Measurements from ENCODE around the gene HMGCS2. TPM values are rescaled to one million over a fixed set of nuclear protein-coding genes. Genes with fewer than 3 reads are reported as not detected.

The HMGCS2 gene
- total RNA-seq, 1 donor from 2014 or later, result 65.5 TPM

DNA sequence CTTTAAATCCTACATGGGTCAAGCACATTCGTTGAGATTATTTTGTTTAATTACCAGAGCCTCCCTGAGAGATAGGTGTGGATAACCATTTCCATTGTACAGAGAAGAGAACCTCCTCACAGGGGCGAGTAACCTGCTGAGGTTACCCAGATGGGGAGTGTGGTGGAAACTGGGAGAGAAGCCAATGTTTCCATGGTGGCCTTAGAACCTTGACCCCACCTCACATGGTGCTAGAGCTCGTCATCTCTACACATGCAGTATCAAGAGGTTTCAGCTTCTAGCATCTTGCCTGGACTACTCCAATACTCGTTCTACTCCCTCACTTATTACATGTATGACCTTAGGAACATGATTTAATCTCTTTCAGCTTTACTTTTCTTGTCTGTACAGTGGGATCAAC lies 37.8 kb upstream of the HMGCS2 start:
- no peaks in the 10 kb centered on the region for H3K36me3 ChIP-seq
- no peaks in the 10 kb centered on the region for H3K9me3 ChIP-seq (replicated peaks)
- DNase-seq, result no peak
- intact Hi-C loops (cut with micrococcal nuclease), result no loop called here
- H3K4me3 ChIP-seq, result no peak overlapping the region
- H3K27ac ChIP-seq (replicated peaks), result no peak overlapping the region
- TF ChIP-seq, protein P1, sequence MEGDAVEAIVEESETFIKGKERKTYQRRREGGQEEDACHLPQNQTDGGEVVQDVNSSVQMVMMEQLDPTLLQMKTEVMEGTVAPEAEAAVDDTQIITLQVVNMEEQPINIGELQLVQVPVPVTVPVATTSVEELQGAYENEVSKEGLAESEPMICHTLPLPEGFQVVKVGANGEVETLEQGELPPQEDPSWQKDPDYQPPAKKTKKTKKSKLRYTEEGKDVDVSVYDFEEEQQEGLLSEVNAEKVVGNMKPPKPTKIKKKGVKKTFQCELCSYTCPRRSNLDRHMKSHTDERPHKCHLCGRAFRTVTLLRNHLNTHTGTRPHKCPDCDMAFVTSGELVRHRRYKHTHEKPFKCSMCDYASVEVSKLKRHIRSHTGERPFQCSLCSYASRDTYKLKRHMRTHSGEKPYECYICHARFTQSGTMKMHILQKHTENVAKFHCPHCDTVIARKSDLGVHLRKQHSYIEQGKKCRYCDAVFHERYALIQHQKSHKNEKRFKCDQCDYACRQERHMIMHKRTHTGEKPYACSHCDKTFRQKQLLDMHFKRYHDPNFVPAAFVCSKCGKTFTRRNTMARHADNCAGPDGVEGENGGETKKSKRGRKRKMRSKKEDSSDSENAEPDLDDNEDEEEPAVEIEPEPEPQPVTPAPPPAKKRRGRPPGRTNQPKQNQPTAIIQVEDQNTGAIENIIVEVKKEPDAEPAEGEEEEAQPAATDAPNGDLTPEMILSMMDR (IDR thresholded peaks at IDR 0.05; ENCODE audit: borderline replicate concordance), result no peak
- peaks cover 3% of the 10 kb centered on the region for H3K4me1 ChIP-seq
- H3K27me3 ChIP-seq (ENCODE audit: low read depth), result peaks cover 35% of the 10 kb centered on the region

DNA sequence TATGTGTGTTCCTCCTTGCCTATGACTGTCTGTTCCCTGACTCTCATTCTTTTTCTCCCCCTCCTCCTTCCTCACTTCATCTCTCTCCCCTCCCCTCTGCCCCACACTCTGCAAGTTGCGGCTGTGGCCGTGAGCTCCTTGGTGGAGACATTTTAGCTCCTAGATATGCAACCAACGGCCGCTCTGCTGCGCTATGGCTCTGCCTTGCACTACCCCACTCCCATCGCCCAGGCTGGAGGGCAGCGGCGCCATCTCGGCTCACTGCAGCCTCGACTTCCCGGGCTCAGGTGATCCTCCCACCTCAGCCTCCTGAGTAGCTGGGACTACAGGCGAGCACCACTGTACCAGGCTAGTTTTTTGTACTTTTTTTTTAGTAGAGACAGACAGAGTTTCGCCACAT lies 37.0 kb upstream of the HMGCS2 start:
- intact Hi-C loops (cut with micrococcal nuclease), result no loop called here
- no peak overlapping the region for H3K27ac ChIP-seq (replicated peaks)
- TF ChIP-seq, protein P1 (IDR thresholded peaks at IDR 0.05; ENCODE audit: borderline replicate concordance), result no peak
- no peak for DNase-seq
- H3K9me3 ChIP-seq (replicated peaks), result no peaks in the 10 kb centered on the region
- H3K4me3 ChIP-seq, result no peak overlapping the region
- H3K36me3 ChIP-seq, result no peaks in the 10 kb centered on the region
- H3K4me1 ChIP-seq, result peaks cover 3% of the 10 kb centered on the region
- H3K27me3 ChIP-seq (ENCODE audit: low read depth), result peaks cover 35% of the 10 kb centered on the region

DNA sequence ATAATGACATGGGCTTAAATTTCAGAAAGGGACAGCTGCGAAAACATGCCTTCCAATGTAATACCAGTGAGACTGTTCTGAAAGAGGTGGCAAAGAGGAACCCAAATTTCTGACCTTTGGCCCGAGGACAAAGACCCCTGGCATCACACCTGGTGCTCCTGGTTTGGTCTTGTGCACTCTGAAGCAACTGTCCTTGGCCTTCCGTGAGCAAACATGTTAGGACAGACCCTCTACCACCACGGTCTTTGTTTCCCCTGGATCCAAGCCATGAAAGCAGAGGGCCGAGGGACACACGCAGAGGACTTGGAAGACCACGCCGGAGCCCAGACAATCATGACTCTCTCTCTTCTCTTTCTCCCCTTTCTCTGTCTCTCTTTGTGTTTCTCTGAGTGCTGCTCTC lies 36.5 kb upstream of the HMGCS2 start:
- Histone ChIP-seq H3K4me1 (peaks cover 3% of the 10 kb centered on the region), H3K27ac (replicated peaks) (no peak overlapping the region), H3K36me3 (no peaks in the 10 kb centered on the region), H3K4me3 (no peak overlapping the region), H3K27me3 (ENCODE audit: low read depth) (peaks cover 35% of the 10 kb centered on the region), H3K9me3 (replicated peaks) (no peaks in the 10 kb centered on the region)
- TF ChIP-seq, protein P1 (IDR thresholded peaks at IDR 0.05; ENCODE audit: borderline replicate concordance), result no peak
- no peak for DNase-seq
- intact Hi-C loops (cut with micrococcal nuclease), result no loop called here

DNA sequence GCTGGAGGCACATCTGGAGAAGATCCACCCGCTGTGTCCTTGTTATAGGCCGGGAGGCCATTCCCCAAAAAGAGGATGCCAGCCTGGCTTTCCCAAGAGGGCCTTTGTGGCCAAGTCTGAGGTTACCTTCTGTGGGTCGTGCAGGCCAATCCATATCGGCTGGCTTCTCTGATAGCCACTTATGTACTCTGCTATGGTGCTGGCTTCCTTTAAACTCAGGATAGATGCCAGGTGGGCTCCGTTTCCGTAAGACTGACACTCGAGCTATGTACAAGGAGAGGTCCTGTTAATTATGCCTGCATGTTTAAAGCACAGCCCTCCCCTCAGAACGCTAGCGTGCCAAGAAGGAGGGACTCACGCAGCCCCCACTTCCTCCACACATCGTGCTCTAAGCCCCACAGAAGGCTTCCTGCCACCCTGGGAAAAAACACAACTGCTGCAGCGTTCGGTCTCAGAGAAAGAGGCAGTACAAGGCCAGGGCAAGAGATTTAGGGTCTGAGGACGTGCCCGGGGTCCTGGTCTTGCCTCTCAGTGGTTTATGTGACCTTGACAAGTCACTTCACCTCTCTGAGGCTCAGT lies 31.0 kb upstream of the HMGCS2 start:
- Histone ChIP-seq H3K27ac (replicated peaks) (no peak overlapping the region), H3K36me3 (no peaks in the 10 kb centered on the region), H3K9me3 (replicated peaks) (no peaks in the 10 kb centered on the region), H3K4me3 (no peak overlapping the region), H3K4me1 (no peaks in the 10 kb centered on the region), H3K27me3 (ENCODE audit: low read depth) (peaks cover 3% of the 10 kb centered on the region)
- intact Hi-C loops (cut with micrococcal nuclease), result no loop called here
- no peak for DNase-seq
- TF ChIP-seq, protein P1 (IDR thresholded peaks at IDR 0.05; ENCODE audit: borderline replicate concordance), result no peak

DNA sequence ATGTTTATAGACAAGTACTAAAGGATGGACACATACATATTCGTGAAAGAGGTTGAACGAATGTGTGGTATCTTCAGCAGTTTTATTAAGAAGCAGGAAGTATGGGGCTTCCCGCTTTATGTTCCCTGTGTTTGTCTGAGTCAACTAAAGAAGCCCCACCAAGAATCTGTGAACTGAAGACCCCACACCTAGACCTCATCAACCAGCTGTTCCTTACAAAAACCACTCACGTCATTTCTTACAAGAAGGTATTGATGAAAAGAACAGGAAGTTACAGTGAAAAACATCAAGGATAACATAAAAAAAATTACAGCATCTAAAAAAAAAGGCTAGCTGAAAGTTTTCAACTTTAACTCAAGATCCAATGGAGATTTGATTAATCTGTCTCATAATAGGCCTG lies 30.3 kb upstream of the HMGCS2 start:
- TF ChIP-seq, protein P1 (IDR thresholded peaks at IDR 0.05; ENCODE audit: borderline replicate concordance), result no peak
- no peak overlapping the region for H3K27ac ChIP-seq (replicated peaks)
- intact Hi-C loops (cut with micrococcal nuclease), result no loop called here
- no peak overlapping the region for H3K4me3 ChIP-seq
- no peaks in the 10 kb centered on the region for H3K4me1 ChIP-seq
- H3K9me3 ChIP-seq (replicated peaks), result no peaks in the 10 kb centered on the region
- H3K27me3 ChIP-seq (ENCODE audit: low read depth), result peaks cover 3% of the 10 kb centered on the region
- DNase-seq, result no peak
- no peaks in the 10 kb centered on the region for H3K36me3 ChIP-seq
